T1000 (cell line): ENCODE results near the gene B4GALT1.

ENCODE experiments used
- DNase-seq: peaks from one replicate; lab custom pipeline; 2025; ENCODE audit warnings: mixed read lengths; lab: John Stamatoyannopoulos, UW

B4GALT1 gene

DNA sequence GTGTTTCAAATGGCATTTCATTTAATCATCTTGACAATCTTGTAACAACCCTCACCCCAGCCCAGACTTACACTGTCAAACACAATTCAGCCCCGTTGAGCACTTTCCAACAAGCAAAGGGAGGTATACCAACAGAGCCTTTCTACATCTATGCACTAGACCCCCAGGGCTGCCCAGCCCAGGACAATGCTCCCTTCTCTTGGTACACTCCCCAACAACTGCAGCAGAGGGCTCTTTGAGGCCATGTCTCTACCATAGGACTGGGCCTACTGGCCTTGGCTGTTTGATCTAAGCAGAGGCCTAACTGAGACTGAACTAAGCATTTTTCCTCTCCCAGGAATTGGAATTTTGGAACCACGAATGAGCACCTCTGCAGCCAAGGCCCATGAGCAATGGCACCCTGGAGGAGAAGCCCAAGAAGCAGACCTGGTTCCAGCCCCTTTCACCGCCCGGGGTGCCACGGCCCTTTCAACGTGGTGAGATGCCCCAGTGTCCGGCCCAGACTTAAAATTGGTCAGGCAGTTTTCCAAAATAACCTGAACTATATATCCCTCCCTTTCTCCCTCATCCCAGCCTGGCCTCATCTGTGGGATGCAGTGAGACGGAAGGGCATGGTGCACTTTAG is 43.6 kb downstream of the B4GALT1 start:
- no peak for DNase-seq

DNA sequence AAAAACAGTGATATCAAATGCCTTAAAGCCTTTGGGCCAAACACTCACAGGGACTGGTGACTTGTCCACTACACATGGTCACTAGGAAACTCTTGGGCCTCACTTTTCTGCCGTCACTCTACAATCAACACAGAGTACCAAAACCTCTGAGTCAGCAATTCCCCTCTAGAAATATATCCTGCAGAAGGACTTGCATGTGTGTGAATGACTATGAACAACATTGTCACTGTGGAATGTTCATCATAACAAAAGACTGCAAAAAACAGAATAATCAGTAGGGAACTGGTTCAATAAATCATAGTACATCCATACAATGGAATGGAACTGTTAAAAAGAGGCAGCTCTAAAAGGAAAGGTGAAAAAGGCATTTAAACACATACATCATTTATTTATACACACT is 46.5 kb downstream of the B4GALT1 start:
- no peak for DNase-seq

GRCh38 chr9:33117796-33118195 is 49.3 kb downstream of the B4GALT1 start:
- no peak for DNase-seq

DNA sequence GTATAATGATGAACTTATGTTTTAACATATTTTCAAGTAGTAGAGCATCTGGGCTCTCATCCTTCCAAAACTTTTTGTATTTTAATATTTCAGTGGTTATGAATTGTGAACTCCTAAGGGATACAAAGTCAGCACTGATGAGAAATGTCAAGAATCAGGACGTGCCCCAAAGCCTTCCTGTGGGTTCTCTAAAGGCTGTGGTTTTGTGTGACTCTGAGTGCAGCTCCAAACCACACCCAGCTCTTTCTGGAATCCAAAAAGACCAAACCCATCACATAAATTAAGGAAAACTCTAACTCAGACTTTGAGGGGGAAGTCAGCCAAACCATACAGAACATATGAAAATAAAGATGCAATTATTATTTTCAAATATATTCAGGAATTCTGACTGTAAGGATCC is 49.8 kb downstream of the B4GALT1 start:
- no peak for DNase-seq

DNA sequence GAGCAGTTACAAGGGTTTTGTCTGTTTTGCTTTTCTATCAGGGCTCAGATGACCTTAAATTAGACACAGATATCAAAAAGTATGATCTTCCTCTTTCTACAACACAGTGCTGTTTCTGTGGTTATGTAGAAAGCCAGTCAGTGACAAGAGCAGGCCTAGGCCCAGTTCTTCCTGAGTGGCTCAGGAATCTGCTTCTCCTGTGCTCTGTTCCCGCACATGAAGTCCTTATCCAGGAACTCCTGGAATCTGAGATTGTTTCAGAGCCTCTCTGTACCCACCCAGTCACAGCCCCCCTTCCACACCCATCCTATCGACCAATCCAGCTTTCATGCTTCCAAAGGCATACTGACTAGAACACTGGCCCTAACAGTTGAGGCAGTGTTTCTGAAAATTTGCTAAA is 50.3 kb downstream of the B4GALT1 start:
- no peak for DNase-seq

DNA sequence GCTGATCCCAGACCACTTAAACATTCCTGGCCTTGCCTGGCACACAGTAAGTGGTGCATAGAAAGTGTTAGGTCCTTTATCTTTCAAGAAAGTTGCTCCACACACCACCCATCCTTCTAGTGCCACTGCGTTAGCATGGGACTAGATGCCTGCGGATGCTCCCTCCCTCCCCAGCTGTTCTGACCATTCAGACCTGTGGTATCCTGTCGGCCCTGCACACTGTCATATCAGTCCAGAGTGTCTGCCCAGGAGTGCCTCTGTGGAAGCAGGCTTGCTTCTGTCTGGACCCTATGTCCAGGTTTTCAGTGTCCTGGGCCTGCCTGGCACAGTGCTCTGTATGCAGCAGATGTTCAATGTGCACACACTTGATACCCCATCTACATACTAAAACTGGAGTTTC is 52.4 kb downstream of the B4GALT1 start:
- DNase-seq: no peak

DNA sequence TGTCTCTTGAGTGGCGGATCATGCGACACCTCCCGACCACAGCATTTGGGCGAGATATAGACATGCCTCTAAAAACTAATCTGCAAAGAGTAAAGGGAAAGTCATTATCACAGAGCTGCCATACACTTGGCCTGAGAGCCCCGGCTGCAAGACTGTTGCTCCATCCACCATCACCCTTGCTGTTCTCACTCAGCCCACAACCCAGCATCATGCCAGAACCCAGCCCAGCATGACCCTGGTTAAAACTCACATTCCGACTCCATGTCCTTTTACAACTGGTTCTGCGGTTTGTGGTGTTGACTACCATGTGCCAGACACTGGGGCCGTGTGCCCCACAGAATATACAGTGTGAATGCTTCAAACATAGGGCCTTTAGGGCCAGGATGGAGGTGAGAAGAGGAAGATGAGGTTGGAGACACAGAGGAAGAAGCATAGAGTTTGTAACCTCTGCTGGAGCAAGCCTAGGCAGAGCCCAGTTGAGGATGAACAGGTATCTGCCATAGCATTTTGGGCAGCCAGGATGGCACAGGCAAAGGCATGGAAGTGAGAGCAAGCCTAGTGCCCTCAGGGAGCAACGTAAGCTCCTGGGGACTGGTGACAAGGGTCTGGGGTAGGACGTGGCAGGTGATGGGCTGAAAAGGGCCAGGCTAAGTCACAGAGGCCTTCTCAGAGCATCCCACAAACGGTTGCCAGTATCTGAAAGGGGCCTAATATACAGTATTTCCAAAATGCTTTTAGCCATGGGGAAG is 53.2 kb downstream of the B4GALT1 start:
- DNase-seq: no peak

GRCh38 chr9:33112094-33112493 is 55.0 kb downstream of the B4GALT1 start:
- DNase-seq: no peak

DNA sequence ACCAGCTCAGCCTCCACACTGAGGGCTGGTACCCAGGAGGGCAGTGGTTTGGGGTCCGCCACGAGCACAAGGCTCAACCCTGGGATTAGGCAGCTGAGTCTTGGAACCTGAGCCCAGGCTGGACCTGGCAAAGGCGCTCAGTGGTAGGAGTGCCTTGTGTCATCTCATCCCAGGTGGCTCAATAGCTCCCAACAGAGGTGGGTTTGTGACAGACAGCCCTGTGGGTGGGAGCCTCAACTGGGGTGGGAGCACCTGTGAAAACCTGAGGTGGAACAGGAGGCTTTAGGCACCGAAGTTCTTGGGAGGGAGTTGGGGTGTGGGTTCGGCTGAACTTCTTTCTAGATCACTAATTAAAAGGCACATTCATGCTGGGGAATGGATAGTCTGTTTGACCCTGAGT is 55.5 kb downstream of the B4GALT1 start:
- no peak for DNase-seq

DNA sequence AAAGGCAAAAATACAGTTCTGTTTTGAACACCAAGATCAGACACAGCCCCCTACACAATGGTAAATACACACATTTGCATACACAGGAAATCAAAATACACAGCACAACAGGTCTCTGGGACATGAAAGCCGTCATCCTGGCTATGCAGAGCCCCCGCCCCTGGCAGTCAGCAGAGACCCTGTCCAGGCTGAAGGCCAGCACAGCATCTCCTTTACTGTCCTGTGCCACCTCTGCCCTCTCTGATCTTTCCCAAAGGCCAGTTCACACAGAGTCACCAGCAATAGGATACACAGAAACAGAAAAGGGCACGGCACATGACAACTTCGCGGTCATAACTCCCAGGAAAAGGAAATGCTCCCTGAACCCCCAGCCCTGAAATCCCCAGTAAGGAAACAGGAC is 56.5 kb downstream of the B4GALT1 start:
- no peak for DNase-seq

GRCh38 chr9:33109850-33110595 is 57.1 kb downstream of the B4GALT1 start:
- no peak for DNase-seq

DNA sequence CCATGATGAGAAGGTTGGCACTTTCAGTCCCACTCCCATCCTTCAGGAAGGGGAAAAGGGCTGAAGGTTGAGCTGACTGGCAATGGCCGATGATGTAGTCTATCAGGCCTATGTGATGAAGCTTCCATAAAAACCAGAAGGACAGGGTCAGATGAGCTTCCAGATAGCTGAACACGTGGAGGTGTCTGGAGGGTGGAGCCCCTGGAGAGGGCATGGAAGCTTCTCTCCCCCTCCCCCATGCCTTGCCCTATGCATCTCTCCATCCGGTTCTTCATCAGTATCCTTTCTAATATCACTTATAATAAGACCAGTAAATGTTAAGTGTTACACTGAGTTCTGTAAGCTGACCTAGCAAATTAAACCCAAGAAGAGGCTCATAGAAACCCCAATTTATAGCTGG is 58.0 kb downstream of the B4GALT1 start:
- no peak for DNase-seq

DNA sequence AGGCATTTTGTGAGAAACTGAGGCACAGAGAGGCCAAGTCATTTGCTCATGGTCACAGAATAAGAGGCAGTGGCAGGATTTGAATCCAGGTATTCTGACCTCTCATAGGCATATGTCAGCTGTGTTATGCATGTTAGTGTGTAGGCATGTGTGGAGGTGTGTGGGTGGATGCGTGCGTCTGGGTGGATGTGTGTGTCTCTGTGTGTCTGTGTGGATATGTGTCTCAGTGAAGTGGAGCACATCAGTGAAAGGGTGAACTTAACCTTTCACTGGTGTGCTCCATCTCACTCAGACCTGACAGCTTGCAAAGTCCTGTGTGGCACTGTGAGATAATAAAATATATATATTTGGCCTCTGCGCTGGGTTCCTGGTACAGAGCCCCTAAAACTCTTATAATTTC is 58.7 kb downstream of the B4GALT1 start:
- DNase-seq: no peak

- no peak for DNase-seq
These were observed 59.4 kb downstream of the B4GALT1 start for GRCh38 chr9:33107762-33108161.

GRCh38 chr9:33106827-33107621 is 60.1 kb downstream of the B4GALT1 start:
- no peak for DNase-seq

DNA sequence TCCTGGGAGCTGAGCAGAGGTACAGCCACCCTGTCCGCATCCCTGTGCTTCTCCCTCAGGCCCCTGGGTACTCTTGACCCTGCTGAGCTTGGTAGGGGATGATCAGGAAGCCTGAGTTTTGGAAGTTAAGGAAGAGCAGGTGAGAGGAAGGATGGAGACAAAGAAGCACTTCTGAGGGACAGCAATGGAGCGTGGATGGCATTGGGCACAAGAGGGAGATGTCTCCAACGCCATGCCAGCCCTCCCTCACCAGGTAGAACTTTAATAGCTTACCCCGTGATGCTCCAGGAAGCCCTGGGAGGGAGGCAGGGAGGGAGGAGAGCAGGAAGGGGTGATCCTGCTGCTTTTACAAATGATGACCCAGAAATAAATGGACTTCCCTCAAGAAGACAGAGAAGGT is 60.8 kb downstream of the B4GALT1 start:
- DNase-seq: no peak

DNA sequence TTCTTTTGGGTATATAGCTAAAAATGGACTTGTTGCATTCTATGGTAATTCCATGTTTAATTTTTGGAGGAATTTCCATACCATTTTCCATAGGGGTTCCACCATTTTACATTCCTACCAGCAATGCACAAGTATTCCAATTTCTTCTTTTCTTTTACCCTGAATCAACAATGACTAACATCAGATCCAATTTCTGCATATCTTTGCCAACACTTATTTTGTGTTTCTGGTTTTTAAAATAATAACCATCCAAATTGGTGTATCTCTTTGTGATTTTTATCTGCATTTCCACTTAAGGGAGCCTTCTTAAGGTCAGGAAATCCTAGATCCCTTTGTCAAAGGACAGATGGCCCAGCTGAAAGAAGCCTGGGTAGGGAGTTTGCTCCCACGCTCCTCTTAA is 61.2 kb downstream of the B4GALT1 start:
- DNase-seq: no peak

DNA sequence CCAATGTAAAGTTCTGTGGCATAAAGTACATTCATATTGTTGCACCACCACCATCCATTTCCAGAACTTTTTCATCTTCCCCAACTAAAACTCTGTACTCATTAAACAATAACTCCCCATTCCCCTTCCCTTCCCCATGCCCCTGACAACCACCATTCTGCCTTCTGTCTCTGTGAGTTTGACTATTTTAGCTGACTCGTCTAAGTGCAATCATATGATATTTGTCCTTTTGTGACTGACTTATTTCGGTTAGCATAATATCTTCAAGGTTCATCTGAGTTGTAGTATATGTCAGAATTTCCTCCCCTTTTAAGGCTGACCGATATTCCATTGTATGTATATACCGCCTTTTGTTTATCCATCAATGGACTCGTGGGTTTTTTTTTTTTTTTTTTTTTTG is 61.6 kb downstream of the B4GALT1 start:
- no peak for DNase-seq

DNA sequence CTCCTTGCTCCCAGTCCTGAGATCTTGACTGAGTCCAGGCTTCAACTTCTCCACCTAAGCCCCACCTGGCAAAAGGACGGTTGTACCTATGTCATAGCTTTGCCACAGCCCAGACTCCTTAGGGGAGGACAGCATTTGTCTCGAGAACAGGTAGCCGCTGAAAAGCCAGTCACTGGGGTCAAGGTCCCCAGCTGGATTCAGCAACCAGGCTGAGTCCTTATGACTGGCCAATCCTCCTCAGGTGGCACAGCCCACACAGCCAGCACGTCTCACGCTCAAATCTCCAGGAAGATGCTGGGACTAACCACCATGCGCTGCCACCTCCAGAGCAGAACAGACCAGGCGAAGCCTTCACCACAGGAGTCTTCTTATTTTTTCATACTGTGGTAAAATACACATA is 62.7 kb downstream of the B4GALT1 start:
- no peak for DNase-seq

- no peak for DNase-seq
These were observed 63.4 kb downstream of the B4GALT1 start for GRCh38 chr9:33103501-33104281.

- DNase-seq: no peak
These were observed 64.5 kb downstream of the B4GALT1 start for GRCh38 chr9:33102551-33103210.
